Skeletal muscle cell (primary cell): ENCODE data around the gene VWC2.

ENCODE experiments used
- DNase-seq: peaks from one replicate; pipeline ENCODE4 v3.0.0-alpha.2; 2010; ENCODE audit warnings: low read depth
- H3K4me3 ChIP-seq: 2 replicates; pipeline ENCODE4 v1.5.1; 2011; ENCODE audit warnings: low read depth, mild to moderate bottlenecking, control low read depth, low read length, moderate library complexity

Gene VWC2

DNA sequence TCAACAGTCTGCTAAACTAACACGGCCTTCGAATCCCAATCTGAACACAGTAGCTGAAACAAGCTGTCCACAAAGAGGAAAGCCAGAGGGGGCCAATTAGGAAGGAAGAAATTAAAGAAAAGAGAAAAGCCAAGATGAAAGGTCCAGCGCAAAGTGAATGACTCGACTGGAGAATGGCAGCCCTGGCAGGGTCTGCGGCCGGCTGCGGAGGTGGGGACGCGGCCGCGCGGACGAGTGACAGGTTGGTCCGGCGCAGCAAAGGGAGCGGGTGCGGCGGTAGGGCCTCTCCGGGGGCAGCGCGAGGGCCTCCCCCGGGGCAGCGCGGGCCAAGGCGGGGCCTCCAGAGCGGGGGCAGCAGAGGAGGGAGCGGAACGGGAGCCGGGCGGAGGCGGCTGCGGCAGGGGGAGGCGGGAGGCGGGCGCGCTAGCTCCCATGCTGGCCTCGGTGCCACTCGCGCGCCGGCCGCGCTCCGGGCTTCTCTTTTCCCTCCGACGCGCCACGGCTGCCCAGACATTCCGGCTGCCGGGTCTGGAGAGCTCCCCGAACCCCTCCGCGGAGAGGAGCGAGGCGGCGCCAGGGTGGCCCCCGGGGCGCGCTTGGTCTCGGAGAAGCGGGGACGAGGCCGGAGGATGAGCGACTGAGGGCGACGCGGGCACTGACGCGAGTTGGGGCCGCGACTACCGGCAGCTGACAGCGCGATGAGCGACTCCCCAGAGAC lies at the start of gene VWC2:
VWC2 (plus strand) TSS at position 421 of the 718 bp plus-strand sequence. CDS start 1,798 bp downstream, outside the sequence.
- H3K4me3 ChIP-seq = no peak within 1 kb of the TSS
- DNase-seq = no peak

DNA sequence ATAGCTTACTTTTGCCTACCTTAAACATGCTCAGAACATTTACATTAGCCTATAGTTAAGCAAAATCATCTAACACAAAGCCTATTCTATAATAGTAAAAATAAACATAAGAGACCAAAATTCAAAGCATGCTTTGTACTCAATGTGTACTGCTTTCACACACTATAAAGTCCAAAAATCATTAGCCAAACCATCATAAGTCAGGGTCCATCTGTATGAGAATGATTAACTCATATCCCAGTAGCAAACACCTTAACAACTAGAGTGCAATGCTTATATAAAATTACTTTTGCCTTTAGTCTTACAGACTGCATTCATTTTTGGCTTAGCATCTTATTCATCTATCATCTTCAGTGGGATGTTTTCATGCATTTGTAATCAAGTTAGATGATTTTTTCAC lies 49.4 kb upstream of the VWC2 start:
- no peak for DNase-seq
- no peak overlapping the region for H3K4me3 ChIP-seq

DNA sequence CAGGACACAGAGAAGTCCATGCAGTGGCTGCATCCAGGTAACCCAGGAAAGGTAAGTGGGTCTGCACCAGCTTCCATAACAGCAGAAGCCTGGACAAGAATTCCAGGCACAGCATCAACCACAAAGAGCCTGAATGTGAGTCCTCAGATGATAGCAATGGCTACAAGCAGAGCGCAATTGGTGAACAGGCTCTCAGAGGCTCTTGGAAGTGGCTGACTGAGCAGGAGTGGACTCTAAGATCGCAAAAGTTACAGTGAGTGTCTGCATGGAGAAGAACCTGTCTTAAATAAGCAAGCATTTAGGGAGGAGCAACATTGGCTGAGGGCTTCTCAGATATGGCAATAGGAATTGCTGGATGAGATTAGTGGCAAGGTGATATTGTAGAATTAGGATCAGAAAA lies 41.6 kb upstream of the VWC2 start:
- no peak for DNase-seq
- H3K4me3 ChIP-seq = no peak overlapping the region

GRCh38 chr7:49762666-49763065 lies 10.8 kb upstream of the VWC2 start:
- no peak for DNase-seq
- no peak overlapping the region for H3K4me3 ChIP-seq

- DNase-seq = no peak
- H3K4me3 ChIP-seq = no peak overlapping the region
Measured at GRCh38 chr7:49763791-49764190, 9.6 kb upstream of the VWC2 start.

- DNase-seq = no peak
- no peak overlapping the region for H3K4me3 ChIP-seq
Measured at GRCh38 chr7:49766966-49767365, 6.5 kb upstream of the VWC2 start.

DNA sequence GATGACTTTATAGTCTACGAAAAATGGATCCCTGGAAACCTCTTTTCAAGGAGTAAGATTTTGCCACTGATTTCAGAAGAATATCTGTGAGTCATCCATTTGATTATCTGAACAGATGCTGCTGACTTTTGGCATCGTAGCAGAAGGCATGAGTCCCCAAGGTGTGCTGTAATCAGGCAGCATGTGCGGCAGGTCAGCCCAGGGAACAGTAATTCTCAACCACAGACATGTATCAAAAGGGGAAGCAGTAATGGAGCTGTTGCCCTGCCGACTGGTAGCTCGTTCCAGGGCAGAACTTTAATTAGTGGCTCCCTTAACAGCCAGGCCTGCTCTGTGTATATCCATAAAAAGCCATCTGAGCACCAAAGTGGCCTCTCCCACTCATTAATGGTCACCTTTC lies 5.7 kb upstream of the VWC2 start:
- no peak for DNase-seq
- no peak overlapping the region for H3K4me3 ChIP-seq

DNA sequence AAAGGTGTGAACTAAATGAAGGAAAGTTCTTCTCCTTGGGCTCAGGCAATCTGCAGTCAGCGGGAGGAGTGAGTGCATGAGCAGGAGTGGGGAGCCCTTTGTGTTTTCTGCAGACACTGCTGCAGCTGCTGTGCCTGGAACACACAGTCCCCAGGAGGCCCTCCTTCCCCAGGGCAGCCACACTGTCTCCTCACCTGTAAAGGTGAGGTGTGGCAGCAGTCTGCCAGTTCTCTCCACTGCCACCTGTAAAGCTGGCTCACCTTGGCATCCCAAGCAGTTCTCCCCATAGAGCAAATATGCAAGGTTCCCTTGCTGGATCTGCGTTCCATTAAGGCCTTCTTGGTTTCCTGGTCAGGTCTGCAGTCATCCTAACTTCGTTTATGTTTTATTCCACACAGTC lies 5.2 kb upstream of the VWC2 start:
- H3K4me3 ChIP-seq = no peak overlapping the region
- DNase-seq = no peak

DNA sequence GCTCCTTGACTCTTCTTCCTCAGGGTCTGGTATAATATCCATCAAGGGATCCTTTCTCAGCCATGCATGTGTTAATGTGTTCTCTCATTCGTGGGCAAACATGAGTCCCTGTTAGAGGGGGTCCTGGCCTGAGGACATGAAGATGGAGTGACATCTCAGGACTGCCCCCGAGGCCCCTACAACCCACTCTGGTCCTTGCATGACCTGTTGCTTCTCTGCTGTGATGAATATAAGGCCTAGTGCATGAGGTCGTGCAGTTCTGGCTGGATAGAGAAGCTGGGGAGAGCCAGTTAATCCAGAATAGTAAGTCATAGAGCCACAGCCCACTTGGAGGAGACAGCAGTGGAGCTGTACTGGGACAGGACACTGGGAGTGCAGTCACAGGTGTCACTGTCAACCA lies 4.6 kb upstream of the VWC2 start:
- DNase-seq = no peak
- no peak overlapping the region for H3K4me3 ChIP-seq

- no peak overlapping the region for H3K4me3 ChIP-seq
- DNase-seq = no peak
Measured at GRCh38 chr7:49769285-49769857, 4.1 kb upstream of the VWC2 start.

- no peak for DNase-seq
- H3K4me3 ChIP-seq = no peak overlapping the region
Measured at GRCh38 chr7:49770838-49771237, 2.6 kb upstream of the VWC2 start.

GRCh38 chr7:49771427-49772176 lies 1.8 kb upstream of the VWC2 start:
- H3K4me3 ChIP-seq = no peak overlapping the region
- DNase-seq = no peak

- H3K4me3 ChIP-seq = no peak overlapping the region
- DNase-seq = no peak
Measured at GRCh38 chr7:49772916-49773217, 571 bp upstream of the VWC2 start.

DNA sequence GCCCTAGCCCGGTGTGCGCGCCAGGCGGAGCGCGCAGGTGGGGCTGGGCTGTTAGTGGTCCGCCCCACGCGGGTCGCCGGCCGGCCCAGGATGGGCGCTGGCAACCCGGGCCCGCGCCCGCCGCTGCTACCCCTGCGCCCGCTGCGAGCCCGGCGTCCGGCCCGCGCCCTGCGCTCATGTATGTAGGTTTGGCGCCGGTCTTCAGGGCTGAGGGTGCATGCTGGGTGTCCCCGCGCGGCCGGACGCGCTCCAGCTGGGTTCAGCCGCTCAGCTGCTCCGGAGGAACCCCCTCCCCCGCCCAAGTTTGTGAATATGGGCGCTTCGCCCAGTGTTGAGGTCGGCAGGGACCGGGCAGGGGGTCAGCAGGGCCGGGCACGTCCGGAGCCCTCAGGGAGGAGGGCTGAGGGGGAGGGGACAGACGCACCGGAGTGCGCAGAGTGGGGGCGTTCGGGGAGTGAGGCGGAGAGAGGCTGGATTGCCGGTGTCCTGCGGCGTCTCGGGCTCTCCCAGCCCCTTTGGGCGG lies 559 bp downstream of the VWC2 start:
- DNase-seq = no peak
- no peak overlapping the region for H3K4me3 ChIP-seq

DNA sequence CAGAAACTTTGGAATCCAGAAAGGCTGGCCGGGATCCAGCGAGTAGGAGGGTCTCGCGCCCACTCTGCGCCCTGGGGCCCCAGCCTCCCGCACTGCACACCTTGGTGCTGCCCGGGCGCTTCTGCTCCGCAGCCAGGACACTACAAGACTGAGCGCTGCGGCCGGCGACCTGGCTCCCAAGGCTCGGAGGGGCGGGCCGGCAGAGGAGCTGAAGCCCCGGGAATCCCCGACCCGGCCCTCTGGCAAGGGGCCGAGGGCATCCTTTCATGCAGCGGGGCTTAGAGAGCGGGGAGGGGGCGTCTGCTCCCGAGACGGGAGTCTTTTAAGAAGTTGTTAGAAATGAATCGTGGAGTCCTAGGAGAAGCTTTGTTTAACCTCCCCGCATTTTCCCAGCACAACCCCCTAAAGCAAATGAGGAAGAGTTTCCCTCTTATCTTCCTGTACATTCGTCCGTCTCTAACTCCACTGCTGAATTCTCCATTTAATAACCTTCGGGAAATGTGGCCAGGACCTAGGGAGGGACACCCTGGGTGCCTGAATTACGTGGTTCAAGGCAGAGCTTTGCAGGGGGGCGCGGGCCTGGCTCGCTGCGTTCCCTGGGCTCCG lies 1.1 kb downstream of the VWC2 start:
- no peak overlapping the region for H3K4me3 ChIP-seq
- no peak for DNase-seq

- DNase-seq = no peak
- H3K4me3 ChIP-seq = no peak overlapping the region
Measured at GRCh38 chr7:49775065-49775948, 1.9 kb downstream of the VWC2 start.

DNA sequence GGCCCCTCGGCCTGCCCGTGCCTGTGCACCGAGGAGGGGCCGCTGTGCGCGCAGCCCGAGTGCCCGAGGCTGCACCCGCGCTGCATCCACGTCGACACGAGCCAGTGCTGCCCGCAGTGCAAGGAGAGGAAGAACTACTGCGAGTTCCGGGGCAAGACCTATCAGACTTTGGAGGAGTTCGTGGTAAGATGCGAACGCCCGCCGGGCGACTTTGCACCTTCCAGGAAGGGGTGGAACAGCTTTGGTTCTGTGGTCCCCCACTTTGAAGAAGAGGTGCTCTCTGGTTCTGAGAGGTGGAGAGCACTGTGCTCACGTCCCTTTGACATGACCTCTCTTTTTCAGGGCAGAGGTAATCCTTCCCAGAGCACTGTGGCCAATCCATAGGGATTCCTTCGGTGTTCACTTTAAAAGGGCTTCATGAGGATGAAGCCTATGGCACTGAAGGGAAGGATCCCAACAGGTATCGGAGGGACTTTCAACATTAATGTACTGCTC lies 2.6 kb downstream of the VWC2 start:
- DNase-seq = no peak
- H3K4me3 ChIP-seq = no peak overlapping the region

- H3K4me3 ChIP-seq = no peak overlapping the region
- no peak for DNase-seq
Measured at GRCh38 chr7:49776994-49777393, 3.6 kb downstream of the VWC2 start.

DNA sequence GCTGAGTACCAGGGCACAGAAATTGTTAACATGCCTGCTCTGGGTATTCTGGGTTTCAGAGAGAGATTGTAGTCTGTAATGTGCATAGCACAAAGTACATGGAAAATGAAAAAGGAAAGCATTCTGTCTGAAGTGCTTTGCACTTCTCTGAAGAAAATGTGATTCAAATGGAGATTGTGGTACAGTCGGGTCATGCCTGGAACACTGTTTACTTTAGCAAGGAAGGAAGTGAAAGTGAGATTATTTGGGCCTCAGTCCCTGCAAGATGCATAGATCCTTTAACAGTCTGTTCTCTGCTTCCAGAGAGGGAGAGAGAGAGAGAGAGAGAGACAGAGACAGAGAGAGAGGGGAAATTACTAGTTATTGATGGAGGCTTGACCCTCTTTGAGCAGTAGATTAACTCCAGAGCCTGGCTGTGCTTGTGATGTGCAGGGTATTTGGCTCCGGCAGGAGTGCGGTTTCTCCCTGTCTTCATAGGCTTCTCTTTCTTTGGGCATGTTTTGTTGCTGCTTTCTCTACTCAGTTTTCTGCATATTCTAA lies 5.4 kb downstream of the VWC2 start:
- no peak overlapping the region for H3K4me3 ChIP-seq
- DNase-seq = no peak
